HG02943 (cell line): ENCODE data around the gene UBE2O.

Source experiments
- ATAC-seq: cut with Tn5 transposase; IDR thresholded peaks from one replicate; pipeline ENCODE4 v1.9.1; 2021; ENCODE audit warnings: mild to moderate bottlenecking, low read depth, moderate library complexity; ENCODE audit not compliant: unreplicated experiment

UBE2O gene

DNA sequence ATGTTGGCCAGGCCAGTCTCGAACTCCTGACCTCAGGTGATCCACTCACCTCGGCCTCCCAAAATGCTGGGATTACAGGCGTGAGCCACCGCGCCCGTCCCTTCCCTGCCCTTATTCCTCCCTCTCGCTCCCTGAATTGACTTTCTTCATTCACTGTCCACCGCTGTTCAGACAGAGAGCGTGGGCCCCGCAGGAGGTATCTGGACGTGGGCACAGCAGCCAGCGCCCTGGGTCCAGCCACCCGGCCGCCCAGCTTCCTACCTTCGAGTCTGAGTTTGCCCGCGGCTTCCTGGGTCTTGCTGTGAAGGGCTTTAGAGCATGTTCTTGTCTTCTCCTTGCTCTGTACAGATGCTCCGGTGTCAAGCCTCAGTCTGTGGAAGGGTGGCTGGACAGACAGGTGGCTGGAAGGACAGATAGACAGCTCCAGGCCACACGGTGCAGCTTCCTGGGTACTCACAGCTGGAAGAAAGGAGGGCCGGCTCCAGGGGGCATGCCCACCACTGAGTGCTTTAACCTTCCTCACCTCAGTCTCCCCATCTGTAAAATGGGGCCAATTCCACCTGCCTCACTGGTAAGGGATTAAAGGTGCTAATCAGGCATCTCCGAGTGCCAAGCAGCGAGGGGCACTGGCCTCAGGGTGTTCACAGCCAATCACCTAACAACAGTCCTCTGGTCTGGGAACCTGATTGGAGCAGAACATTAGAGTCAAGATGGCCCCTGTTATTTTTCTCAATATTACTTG is 34.7 kb upstream of the UBE2O start:
- ATAC-seq: no peak

DNA sequence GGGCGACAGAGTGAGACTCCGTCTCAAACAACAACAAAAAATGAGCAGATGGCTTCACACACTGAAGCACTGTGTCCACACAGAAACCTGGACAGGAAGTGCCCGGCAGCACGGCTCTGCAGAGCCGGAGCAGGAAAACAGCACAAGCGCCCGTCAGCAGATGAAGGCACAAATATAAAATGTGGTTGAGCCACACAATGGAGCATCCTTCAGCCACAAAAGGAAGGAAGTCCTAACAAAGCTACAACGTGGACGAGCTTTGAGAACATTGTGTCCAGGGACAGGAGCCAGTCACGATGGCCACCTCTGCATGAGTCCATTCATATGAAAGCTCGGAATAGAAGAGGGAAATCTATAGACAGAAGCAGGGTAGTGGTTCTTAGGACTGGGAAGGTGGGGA is 32.6 kb upstream of the UBE2O start:
- no peak for ATAC-seq

DNA sequence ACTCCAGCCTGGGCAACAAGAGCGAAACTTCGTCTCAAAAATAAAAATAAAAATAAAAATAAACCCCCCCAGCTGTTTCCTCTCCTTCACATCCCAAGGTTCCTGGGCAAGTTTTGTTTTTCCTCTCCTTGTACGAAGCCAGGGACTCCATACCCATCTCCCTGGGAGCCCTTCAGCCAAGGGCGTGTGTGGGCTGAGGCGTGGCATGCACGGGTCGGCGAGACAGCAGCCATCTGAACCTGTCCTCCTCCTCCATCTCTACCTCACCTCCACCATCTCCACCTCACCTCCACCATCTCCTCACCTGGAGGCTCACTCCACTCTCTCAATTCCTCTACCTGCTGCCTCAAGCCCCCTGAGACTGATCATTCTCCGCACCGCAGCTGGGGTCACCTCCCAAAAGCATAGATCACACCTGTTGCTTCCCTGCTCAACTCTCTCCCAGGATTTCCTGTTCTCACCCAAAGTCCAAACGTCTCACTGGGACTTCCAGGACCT is 31.3 kb upstream of the UBE2O start:
- ATAC-seq: no peak

DNA sequence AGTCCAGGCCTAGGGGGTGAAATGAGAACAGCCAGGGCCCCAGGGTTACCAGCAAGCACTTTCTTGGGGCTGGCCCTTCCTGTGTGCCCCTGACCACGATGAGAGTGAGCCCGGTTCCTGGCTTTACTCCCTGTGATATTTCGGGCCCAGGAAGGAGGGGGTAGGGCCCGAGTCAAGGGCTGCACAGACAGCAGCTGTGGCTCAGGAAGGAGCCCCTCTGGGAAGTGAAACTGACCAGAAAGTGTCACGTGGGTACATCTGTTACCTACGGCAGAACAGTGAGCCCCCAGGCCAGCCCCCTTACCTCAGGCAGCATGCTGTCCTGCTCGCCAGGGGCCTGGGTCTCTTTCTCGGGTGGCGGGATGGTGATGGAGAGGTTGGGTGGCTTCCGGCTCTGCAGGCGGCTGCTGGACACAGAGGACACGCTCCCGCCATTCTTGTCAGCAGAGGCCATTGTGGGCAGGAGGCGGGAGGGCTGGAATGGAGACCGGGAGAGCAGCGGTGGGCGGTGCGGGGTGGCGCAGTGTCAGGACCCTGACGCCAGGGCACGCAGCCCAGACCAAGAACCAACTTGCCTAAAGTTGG is 28.2 kb upstream of the UBE2O start:
- ATAC-seq: peak; percentile 46

DNA sequence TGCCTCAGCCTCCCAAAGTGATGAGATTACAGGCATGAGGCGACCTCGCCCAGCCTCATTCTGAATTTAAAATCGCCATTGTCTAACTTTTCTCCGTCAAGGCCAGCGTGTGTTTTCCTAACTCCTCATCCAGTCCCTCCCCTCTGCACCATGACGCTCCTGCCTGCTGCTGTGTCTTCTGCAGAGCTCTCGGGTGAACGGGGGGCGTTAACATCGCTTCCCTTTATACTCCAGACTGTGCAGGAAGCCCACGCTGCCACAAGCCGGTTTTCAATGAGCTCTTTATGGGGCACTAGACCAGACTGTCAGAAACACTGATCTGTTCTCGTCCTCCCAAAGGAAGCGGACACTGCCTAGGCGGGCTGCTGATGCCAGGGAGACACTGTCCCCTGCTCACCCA is 27.7 kb upstream of the UBE2O start:
- no peak for ATAC-seq

DNA sequence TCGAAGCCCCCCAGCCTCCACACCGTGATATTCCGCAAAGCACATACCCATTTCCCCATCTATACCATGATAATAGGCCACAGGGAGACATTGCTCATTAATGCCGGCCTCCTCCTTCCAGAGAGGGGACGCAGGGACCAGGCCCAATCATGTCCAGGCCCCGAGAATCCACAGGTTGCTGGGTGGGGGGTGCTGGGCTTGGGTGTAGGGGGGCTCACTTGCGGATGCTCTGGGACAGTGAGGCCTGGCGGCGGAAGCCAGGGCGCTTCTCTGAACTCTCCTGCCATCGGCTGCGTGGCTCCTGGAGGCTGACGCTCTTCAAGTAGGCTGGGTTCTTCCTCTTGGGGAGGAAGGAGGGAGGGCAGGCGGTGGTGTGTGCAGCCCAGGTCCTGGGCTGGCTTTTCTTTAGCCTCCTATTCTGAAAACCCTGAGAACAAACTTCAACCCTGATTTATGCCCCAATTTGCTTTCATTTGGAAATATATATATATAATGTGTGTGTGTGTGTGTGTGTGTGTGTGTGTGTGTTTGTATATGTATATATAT is 26.6 kb upstream of the UBE2O start:
- no peak for ATAC-seq

DNA sequence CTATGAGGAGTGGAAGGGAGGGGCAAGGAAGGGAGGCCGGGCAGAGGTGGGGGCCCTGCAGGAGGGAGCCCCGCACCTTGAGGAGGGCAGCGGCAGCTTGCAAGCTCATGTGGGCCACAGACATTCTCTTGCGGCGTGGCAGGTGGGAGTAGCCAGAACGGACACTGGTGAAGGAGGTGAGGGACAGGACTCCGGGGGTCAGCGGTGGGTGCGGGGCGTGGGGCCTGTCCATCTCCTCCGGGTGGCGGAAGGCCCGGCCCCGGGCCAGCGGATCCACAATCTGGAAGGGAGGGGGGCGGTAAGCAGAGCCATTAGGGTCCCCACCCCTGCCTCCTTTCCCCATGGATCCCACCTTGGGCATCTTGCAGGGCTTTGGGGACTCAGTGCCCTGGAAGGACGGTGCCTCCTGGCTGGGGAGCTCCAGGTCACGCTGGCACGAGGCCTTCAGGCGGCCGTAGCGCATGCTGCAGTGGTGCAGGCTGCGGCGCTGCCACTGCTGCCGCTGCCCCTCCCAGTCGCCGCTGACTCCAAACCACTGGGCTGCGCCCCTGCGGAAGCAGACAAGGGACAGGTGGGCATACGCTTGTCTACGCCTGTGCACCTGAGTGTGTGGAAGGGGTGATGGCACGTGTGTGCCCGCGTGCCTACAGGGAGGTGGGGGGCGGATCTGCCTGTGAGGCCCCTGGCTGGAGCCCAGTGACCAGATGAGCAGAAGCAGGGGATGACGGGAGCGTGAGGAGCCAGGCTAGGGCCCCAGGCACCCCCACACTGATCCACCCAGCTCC is 26.0 kb upstream of the UBE2O start:
- no peak for ATAC-seq

DNA sequence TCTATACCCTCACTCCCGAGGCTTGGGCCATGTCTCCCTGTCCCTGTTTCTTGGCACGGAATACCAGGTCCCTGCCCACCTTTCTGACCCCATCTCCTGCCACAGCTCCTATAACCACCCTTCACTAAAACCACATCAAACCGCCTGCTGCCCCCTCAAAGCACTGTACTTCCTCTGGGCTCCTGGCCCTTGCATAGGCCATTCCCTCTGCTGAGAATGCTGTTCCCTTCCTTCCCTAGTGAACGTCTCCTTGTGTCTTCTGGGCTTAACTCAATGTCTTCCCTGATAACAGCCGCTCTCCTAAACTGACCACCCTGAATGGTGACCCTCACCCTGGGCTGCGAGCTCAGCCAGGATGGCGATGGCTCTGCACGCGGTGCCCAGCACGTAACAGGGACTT is 25.1 kb upstream of the UBE2O start:
- ATAC-seq: no peak

DNA sequence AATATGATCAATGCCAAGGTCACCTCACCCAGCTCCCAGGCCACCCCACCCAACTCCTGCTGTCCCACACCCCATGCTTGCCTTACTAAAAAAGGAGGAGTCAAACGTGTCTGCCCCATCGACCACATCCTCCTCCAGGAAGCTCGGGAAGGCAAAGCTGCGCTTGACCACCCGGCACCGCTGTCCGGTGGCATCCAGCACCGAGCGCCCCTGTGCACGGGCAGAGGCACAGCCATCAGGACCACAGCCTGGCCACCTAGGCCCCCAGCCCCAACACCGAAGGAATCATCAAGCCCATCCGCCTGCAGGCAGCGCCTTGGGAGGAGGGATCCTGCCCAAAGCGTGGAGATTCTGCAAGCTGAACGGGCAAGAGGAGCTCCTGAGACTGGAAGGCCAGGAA is 24.6 kb upstream of the UBE2O start:
- ATAC-seq: no peak

DNA sequence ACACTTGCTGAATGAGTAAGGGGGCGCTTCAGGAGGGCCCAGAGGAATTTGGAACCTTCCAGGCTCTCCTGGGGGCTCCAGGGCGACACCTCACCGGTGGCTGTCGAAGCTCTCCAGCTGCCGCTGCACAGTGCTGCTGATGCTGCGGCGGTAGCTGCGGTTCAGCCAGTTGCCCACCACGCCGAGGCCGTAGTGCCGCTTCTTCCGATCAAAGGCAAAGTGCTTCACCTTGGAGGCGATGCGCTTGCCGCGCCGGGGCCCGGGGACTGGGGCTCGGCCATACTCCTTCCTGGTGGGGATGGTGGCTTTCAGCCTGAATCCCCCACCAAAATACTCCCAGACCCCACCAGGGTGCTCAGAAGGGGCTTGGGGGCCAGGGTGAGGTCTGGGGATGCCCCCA is 23.8 kb upstream of the UBE2O start:
- ATAC-seq: no peak

DNA sequence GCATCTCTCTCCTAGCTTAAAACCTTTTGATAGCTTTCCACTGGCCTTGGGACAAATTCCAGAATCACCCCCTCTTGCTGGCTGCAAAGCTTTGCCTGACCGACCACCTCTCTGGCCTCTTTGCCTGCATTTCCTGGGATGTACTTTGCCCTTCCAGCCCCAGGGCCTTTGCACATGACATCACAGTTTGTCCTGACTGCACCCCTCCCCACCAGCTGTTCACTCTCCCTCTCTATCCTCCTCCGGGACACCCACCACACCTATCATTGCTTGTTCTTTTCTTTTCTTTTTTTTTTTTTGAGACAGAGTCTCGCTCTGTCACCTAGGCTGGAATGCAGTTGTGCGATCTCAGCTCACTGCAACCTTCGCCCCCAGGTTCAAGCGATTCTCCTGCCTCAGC is 22.4 kb upstream of the UBE2O start:
- no peak for ATAC-seq

DNA sequence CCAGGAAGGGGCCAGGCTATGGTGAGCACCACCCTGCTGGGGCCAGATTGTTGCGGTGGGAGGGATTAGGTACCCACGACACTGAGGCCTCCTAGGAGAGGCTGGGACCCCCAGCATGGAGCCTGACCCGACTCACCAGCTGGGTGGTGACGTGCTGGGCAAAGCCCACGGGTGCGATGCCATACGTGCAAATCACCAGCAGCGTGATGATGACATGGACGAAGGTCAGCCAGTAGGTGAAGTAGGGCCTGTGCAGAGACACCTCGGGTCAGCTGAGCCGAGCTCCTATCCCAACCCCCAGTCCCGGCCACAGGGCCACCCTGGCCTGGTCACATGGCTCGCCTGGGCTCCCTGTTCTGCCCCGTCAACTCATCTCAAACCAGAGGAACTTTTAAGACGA is 21.9 kb upstream of the UBE2O start:
- no peak for ATAC-seq

DNA sequence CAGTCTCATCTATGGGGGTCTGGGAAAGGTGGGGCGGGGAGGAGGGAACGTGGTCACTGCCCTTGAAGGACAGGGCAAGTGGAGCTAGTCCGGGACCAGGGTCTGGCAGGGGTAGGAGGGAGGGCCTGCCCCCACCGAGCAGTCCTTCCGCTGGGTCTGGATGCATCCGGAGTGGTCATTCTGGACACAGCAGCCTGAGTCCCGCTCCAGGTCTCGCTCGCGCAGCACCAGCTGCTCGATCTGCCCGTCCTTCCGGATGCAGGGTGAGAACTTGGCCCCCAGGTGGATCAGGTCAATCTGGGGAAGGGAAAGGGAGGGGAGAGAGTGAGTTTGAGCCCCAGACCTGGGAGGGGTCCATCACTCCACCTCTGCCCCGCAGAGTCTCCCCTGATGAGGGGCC is 21.3 kb upstream of the UBE2O start:
- ATAC-seq: no peak

DNA sequence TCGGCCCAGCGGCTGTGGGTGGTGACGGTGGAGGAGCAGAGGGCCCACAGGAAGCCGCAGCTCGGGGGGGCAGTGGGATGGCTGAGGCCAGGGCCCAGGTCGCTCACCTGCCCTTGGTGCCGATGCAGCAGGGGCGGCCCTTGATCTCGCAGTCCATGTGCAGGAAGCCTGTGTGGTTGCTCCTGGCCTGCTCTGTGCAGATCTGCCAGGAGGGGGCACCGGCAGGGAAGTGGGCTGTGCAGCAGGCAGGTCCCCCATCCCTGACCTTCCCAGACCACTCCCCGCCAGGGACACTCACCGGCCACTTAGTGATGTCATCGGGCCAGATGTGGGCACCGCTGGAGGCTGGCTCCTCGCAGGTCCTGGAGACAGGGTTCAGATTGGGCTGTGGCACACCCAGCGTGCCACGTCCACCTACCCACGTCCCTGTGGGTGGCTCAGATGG is 20.6 kb upstream of the UBE2O start:
- ATAC-seq: no peak

DNA sequence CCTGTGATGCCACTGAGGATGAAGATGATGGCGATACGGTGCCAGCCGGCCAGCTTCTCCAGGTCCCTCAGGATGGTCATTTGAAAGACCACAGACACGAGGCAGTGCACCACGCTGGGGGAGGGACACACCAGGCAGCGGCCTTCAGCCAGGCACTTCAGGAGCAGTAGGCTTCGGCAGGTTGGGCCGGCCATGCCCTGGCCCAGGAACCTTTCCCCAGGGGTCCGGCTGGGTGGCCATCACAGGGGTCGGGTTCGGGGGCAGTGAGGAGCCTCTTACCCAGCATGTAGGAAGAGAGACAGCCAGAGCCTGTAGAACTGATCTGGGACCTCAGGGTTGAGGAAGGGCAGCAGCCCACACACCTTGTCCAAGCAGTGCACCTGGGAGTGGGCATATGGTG is 19.8 kb upstream of the UBE2O start:
- ATAC-seq: no peak

DNA sequence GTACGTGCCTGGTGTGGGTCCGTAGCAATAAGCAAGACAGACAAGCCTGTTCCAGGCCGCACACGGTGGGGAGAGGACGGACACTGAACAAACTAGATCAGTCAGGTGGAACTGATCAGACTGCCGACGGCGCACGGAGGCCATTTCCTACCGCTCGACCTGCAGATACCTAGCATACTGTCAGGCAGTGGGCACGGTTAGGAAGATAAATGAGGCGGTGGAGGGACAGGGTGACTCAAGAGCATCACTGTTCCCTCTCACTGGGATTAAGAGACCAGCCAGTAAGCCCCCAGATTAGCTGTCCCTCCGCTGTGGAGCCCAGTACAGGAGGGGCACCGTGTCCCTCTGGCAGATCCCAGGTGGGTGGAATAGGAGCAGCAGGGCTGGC is 19.3 kb upstream of the UBE2O start:
- ATAC-seq: no peak

DNA sequence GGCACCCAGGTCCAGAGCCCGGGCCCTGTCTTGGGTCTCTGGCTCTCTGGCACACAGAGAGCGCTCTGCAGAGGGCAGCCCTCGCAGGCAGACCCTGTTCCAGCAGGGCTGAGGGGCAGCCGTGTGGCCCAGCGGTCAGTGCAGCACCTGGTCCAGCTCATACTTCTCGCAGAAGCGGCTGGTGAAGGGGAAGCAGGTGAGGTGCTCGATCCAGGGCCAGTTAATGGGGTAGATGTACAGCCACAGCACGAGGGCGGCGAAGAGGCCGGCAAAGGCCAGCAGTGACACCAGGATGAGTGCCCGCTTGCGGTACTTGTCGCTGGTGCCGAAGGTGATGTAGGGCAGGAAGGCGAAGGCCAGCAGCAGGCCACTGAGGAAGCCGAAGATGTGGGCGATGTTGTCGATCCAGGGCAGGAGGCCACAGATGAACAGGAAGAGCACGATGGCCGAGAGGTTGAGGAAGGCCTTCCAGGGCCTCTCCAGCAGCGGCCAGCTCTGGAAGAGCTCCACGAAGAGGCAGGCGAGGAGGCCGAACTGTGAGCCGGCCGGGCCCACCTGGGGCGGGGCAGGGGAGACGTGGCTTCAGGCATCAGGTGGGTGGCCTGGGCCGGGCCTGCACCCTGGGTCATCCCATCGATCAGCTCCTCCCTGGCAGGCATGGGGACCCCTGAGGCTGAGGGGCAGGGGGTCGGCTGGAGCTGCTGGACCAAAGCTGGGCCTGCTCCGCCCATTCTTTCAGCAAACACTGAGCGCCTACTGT is 18.7 kb upstream of the UBE2O start:
- ATAC-seq: no peak

DNA sequence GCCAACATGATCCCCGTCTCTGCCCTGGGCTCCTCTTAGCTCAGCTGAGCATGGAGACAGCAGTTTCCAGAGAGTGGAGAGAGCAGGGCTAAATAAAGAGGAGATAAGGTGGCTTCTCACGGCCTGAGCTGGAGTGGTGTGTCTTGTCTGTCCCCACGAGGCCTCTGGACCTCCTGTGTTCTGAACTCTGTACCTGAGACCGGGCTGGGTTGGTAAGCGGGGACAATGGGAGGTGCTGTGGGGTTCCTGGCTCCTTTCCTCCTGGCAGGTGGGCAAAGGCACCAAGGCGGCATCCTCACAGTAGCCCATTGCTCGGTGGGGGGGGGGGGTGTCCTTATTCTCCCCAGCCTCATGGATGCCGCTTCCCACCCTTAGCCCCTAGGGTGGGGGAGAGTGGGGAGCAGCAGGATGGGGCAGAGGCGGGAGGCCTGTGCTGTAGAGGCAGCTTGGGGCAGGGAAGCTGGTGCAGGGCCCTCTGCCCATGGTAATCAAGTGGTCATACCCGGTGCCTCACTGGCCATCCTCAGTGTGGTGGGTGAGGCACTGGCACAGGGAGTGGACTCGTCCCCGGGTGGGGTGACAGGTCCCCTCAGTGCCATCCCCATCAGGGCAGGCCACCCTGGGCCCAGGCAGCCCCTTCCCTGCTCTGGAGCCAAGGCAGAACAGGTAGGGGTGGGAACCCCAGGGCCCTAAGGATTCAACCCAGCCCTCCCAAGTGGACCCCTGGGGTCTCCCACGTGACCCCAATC is 17.2 kb upstream of the UBE2O start:
- no peak for ATAC-seq

DNA sequence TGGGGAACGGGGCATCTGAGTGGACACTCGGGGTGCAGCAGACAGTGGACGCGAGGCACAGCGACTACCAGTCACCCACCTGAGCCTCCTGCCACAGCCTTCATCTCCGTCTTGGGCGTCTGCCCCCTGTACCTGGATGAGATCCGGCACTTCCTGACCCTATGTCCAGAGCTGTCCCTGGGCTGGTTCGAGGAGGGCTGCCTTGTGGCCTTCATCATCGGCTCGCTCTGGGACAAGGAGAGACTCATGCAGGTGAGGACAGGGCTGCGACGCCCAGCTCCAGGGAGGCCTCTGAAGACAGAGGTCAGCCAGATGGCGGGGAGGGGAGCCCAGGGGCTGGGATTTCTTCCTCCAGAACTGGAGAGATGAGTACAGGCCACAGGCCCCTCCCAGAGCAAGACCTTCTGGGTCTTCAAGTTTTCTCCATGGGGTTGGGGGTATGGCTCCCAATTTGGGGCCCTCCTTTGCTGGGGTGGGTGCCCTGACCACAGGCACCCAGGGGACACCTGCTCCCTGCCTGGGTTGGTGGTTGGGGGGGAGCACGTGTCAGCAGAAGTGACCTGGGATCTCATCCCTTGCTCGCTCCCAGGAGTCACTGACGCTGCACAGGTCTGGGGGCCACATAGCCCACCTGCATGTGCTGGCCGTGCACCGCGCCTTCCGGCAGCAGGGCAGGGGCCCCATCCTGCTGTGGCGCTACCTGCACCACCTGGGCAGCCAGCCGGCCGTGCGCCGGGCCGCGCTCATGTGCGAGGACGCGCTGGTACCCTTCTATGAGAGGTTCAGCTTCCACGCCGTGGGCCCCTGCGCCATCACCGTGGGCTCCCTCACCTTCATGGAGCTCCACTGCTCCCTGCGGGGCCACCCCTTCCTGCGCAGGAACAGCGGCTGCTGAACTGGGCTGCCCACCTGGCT is 16.4 kb upstream of the UBE2O start:
- no peak for ATAC-seq
